ENCODE measurements around the gene LRRC37B.

Gene LRRC37B

DNA sequence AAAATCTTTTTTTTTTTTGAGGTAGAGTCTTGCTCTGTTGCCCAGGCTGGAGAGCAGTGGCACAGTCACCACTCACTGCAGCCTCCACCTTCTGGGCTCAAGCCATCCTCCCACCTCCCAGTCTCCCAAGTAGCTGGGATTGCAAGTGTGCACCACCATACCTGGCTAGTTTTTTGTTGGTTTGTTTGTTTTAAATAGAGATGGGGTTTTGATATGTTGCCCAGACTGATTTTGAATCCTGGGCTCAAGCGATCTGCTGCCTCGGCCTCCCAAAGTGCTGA is 2.0 kb downstream of the LRRC37B start:
- no peak for DNase-seq (ENCODE audit: low read depth in 2 of 2)
- TF ChIP-seq, protein P1, sequence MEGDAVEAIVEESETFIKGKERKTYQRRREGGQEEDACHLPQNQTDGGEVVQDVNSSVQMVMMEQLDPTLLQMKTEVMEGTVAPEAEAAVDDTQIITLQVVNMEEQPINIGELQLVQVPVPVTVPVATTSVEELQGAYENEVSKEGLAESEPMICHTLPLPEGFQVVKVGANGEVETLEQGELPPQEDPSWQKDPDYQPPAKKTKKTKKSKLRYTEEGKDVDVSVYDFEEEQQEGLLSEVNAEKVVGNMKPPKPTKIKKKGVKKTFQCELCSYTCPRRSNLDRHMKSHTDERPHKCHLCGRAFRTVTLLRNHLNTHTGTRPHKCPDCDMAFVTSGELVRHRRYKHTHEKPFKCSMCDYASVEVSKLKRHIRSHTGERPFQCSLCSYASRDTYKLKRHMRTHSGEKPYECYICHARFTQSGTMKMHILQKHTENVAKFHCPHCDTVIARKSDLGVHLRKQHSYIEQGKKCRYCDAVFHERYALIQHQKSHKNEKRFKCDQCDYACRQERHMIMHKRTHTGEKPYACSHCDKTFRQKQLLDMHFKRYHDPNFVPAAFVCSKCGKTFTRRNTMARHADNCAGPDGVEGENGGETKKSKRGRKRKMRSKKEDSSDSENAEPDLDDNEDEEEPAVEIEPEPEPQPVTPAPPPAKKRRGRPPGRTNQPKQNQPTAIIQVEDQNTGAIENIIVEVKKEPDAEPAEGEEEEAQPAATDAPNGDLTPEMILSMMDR (IDR thresholded peaks at IDR 0.05; ENCODE audit: low read depth, low read length) = no peak
- no peak overlapping the region for H3K4me3 ChIP-seq (replicated peaks in 1 of 2; ENCODE audit: low read depth in 2 of 2, low read length in 2 of 2)

GRCh38 chr17:32010114-32010513 is 2.9 kb downstream of the LRRC37B start:
- no peak for DNase-seq (ENCODE audit: low read depth in 2 of 2)
- TF ChIP-seq, protein P1 (IDR thresholded peaks at IDR 0.05; ENCODE audit: low read depth, low read length) = no peak

DNA sequence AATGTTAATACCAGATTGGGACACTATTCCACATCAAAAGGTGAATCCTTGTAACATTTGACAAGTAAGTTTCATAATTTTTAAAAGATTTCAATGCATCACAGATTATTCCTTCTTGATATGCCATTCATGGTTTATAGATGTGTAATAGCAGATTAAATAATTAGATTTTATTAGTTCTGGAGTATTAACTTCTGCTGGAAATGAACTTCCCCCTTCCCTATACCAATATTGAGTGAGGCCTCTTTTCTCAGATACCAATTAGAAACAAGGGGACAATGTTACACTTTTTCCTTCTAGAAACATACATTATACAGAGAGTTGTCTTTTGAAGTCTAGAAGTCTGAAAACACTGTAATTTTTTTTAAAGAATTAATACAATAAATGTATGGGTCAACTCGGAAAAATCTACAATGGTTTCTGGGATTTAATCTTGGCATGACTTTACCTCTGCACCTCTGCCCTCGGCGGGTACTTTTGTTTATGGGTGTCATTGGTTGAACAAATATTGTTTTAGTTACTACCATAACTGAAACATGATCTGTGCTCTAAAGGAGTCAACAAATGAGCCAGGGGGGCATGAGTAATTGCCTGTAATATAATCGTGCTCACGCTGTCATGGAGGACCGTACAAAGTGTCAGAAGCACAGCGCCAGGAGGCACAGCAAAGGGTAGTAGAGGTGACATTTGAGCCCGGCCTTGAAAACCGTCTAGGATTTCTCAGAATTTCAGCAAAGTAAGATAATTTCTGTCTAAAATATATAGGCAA is 8.2 kb downstream of the LRRC37B start:
- DNase-seq (ENCODE audit: low read depth in 2 of 2) = peak in 1 of 2 donors; percentile 28
- no peak overlapping the region for H3K4me3 ChIP-seq (replicated peaks in 1 of 2; ENCODE audit: low read depth in 2 of 2, low read length in 2 of 2)
- TF ChIP-seq, protein P1 (IDR thresholded peaks at IDR 0.05; ENCODE audit: low read depth, low read length) = no peak

More at GRCh38 chr17:32010114-32010513, 2.9 kb downstream of the LRRC37B start:
- no peak overlapping the region for H3K4me3 ChIP-seq (replicated peaks in 1 of 2; ENCODE audit: low read depth in 2 of 2, low read length in 2 of 2)

- TF ChIP-seq, protein P1 (IDR thresholded peaks at IDR 0.05; ENCODE audit: low read depth, low read length) = no peak
- no peak for DNase-seq (ENCODE audit: low read depth in 2 of 2)
- no peak overlapping the region for H3K4me3 ChIP-seq (replicated peaks in 1 of 2; ENCODE audit: low read depth in 2 of 2, low read length in 2 of 2)
These were observed 9.0 kb downstream of the LRRC37B start for GRCh38 chr17:32016231-32016630.

DNA sequence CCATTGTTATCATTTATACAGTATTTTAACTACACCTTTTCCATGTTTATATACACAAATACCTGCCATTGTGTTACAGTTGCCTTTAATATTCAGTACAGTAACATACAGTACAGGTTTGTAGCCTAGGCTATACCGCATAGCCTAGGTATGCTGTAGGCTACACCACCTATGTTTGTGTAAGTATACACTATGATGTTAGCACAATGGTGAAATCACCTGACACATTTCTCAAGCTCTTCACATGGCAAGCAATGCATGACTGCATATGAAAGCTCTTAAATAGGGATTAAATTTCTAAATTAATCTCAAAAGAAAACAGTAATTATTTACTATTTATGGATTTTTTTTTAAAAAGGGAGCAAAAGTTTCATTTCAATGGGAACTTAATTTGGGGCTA is 12.0 kb downstream of the LRRC37B start:
- no peak for DNase-seq (ENCODE audit: low read depth in 2 of 2)
- TF ChIP-seq, protein P1 (IDR thresholded peaks at IDR 0.05; ENCODE audit: low read depth, low read length) = no peak
- H3K4me3 ChIP-seq (replicated peaks in 1 of 2; ENCODE audit: low read depth in 2 of 2, low read length in 2 of 2) = no peak overlapping the region

DNA sequence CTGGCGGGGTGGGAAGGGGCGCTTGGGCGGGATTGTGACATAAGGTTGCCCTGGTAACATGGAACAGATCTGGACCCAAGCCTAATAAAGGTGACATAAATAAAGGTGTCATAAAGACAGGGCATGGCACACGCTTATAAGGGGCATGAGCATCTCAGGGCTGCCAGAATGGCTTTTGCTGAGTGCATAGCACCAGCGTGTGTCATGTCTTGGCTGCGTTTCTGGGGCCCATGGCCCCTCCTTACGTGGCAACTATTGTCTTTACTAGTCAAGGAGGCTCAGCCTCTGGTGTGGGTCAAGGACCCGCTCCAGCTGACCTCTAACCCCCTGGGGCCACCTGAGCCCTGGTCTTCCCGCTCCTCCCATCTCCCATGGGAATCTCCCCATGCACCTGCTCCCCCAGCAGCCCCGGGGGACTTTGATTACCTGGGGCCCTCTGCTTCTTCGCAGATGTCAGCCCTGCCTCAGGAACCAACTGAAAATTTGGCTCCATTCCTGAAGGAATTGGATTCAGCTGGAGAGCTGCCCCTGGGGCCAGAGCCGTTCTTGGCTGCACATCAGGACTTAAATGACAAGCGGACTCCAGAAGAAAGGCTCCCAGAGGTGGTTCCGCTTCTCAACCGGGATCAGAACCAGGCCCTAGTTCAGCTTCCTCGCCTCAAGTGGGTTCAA is 13.9 kb downstream of the LRRC37B start:
- DNase-seq (ENCODE audit: low read depth in 2 of 2) = peak in 1 of 2 donors; percentile 12
- no peak overlapping the region for H3K4me3 ChIP-seq (replicated peaks in 1 of 2; ENCODE audit: low read depth in 2 of 2, low read length in 2 of 2)
- TF ChIP-seq, protein P1 (IDR thresholded peaks at IDR 0.05; ENCODE audit: low read depth, low read length) = no peak
